ENCODE measurements around the gene C1QTNF7.

- no peak for TF ChIP-seq CTCF (IDR thresholded peaks at IDR 0.05)
- no peak for TF ChIP-seq ZFX (IDR thresholded peaks at IDR 0.05; ENCODE audit: borderline replicate concordance)
Measured at GRCh38 chr4:15481961-15482745, 54.3 kb downstream of the C1QTNF7 start.

All from 22Rv1 (cell line).